ENCODE results near the gene MAP2.

DNA sequence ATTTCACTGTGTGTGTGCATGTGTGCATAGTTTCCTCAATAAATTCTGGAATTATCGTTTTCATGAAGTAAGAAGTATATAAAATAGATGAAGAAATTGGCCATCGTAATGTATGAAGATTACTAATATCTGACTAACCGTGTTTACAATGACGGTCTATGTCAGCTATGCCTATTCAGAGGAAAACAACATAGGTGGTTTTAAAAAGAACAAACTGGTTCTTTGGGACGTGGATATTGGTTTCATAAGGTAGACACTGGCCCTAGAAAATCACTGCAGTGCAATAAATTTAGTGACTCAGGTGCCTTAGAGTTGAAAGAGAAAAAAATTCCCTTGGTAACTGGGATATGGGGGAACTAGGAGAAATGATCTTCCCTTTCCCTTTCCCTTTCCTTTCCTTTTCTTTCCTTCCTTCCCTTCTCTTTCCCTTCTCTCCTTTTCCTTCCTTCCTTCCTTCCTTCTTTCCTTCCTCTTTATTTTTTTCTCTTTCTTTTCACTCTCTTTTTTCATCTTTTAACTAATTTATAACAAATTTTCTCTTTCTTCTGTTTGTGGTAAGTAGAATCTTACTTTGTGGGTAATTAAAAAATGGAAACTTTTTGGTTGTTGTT, 36.4 kb downstream of the MAP2 start:
- TF ChIP-seq RAD21 (IDR thresholded peaks at IDR 0.05; ENCODE audit: low read depth) (no peak), TCF7L2 (IDR thresholded peaks at IDR 0.05; ENCODE audit: borderline replicate concordance, extremely low read depth, insufficient read depth, insufficient read length) (no peak), POLR2A (IDR thresholded peaks at IDR 0.05; ENCODE audit: borderline replicate concordance, extremely low read depth, insufficient read depth, insufficient read length) (no peak), SIN3A (IDR thresholded peaks at IDR 0.05; ENCODE audit: low read depth) (no peak), ELF1 (IDR thresholded peaks at IDR 0.05; ENCODE audit: borderline replicate concordance, low read depth) (no peak), SRF (IDR thresholded peaks at IDR 0.05; ENCODE audit: low read depth) (no peak), POLR2AphosphoS5 (IDR thresholded peaks at IDR 0.05; ENCODE audit: low read depth, low read length) (no peak), REST (IDR thresholded peaks at IDR 0.05; ENCODE audit: low read depth) (no peak), EZH2 (IDR thresholded peaks at IDR 0.05) (no peak), YY1 (IDR thresholded peaks at IDR 0.05; ENCODE audit: extremely low read depth, insufficient replicate concordance, low read depth, low read length) (no peak), CBX3 (IDR thresholded peaks at IDR 0.05; ENCODE audit: low read depth) (no peak)
- TF ChIP-seq, protein P1, sequence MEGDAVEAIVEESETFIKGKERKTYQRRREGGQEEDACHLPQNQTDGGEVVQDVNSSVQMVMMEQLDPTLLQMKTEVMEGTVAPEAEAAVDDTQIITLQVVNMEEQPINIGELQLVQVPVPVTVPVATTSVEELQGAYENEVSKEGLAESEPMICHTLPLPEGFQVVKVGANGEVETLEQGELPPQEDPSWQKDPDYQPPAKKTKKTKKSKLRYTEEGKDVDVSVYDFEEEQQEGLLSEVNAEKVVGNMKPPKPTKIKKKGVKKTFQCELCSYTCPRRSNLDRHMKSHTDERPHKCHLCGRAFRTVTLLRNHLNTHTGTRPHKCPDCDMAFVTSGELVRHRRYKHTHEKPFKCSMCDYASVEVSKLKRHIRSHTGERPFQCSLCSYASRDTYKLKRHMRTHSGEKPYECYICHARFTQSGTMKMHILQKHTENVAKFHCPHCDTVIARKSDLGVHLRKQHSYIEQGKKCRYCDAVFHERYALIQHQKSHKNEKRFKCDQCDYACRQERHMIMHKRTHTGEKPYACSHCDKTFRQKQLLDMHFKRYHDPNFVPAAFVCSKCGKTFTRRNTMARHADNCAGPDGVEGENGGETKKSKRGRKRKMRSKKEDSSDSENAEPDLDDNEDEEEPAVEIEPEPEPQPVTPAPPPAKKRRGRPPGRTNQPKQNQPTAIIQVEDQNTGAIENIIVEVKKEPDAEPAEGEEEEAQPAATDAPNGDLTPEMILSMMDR (IDR thresholded peaks at IDR 0.05 in 2 of 3, conservative IDR thresholded peaks at IDR 0.05 in 1 of 3; ENCODE audit: borderline replicate concordance in 1 of 3, insufficient read depth in 1 of 3, low read depth in 2 of 3, low read length in 2 of 3) = no peak
